ENCODE results near the gene MTAP.

The MTAP gene

GRCh38 chr9:21806644-21807043 is 4.2 kb downstream of the MTAP start:
- no peak for DNase-seq

GRCh38 chr9:21810388-21810787 is 8.0 kb downstream of the MTAP start:
- no peak for DNase-seq

- no peak for DNase-seq
Observed at GRCh38 chr9:21810881-21811280, 8.4 kb downstream of the MTAP start.

GRCh38 chr9:21811914-21812313 is 9.5 kb downstream of the MTAP start:
- no peak for DNase-seq

GRCh38 chr9:21812415-21812814 is 10.0 kb downstream of the MTAP start:
- DNase-seq: no peak

GRCh38 chr9:21812946-21813568 is 10.6 kb downstream of the MTAP start:
- peak; percentile 77 for DNase-seq

- DNase-seq: peak; percentile 88
Observed at GRCh38 chr9:21813575-21814473, 11.4 kb downstream of the MTAP start.

- no peak for DNase-seq
Observed at GRCh38 chr9:21815643-21816042, 13.2 kb downstream of the MTAP start.

- DNase-seq: no peak
Observed at GRCh38 chr9:21817176-21817575, 14.7 kb downstream of the MTAP start.

- no peak for DNase-seq
Observed at GRCh38 chr9:21825637-21826036, 23.2 kb downstream of the MTAP start.

GRCh38 chr9:21828853-21829410 is 26.5 kb downstream of the MTAP start:
- DNase-seq: no peak

GRCh38 chr9:21830589-21830988 is 28.2 kb downstream of the MTAP start:
- DNase-seq: no peak

GRCh38 chr9:21831841-21832509 is 29.5 kb downstream of the MTAP start:
- peak; percentile 4 for DNase-seq

GRCh38 chr9:21833090-21833801 is 30.8 kb downstream of the MTAP start:
- no peak for DNase-seq

- DNase-seq: no peak
Observed at GRCh38 chr9:21835121-21835520, 32.7 kb downstream of the MTAP start.

GRCh38 chr9:21836437-21837161 is 34.2 kb downstream of the MTAP start:
- DNase-seq: no peak

- DNase-seq: no peak
Observed at GRCh38 chr9:21837501-21837900, 35.1 kb downstream of the MTAP start.

- DNase-seq: no peak
Observed at GRCh38 chr9:21840647-21841046, 38.2 kb downstream of the MTAP start.

- no peak for DNase-seq
Observed at GRCh38 chr9:21841133-21841532, 38.7 kb downstream of the MTAP start.

- no peak for DNase-seq
Observed at GRCh38 chr9:21848615-21849014, 46.2 kb downstream of the MTAP start.

- DNase-seq: peak; percentile 11
Observed at GRCh38 chr9:21852754-21853153, 50.3 kb downstream of the MTAP start.

- DNase-seq: no peak
Observed at GRCh38 chr9:21853414-21853813, 51.0 kb downstream of the MTAP start.
